HUES64 (cell line): ENCODE measurements around the gene ZBTB14.

Source experiments
- H3K27ac ChIP-seq: 2 replicates; pipeline ENCODE4 v1.7.0; 2013; ENCODE audit warnings: low read depth, low read length, inconsistent platforms
- H3K27me3 ChIP-seq: 2 replicates; pipeline ENCODE4 v1.6.1; 2013; ENCODE audit warnings: mild to moderate bottlenecking, low read length; ENCODE audit not compliant: insufficient read depth
- H3K36me3 ChIP-seq: 2 replicates; pipeline ENCODE4 v1.6.1; 2013; ENCODE audit warnings: mild to moderate bottlenecking, low read length; ENCODE audit not compliant: insufficient read depth
- H3K4me1 ChIP-seq: 2 replicates; pipeline ENCODE4 v1.6.1; 2013; ENCODE audit warnings: mild to moderate bottlenecking, low read length, moderate library complexity; ENCODE audit not compliant: insufficient read depth
- H3K4me3 ChIP-seq: 2 replicates; pipeline ENCODE4 v1.5.1; 2013; ENCODE audit warnings: mild to moderate bottlenecking, low read length, moderate library complexity
- H3K9ac ChIP-seq: 2 replicates; pipeline ENCODE4 v1.6.1; 2013; ENCODE audit warnings: mild to moderate bottlenecking, low read depth, low read length
- H3K9me3 ChIP-seq: 2 replicates; pipeline ENCODE4 v1.6.1; 2013; ENCODE audit warnings: low read depth, low read length; ENCODE audit not compliant: insufficient read depth
- WGBS: fragments of 150-250, 120-280 bp; methylation state at CpG from one replicate; pipeline ENCODE4 v1.1.7; 2013; ENCODE audit warnings: missing lambda C conversion rate; 5-methylcytosine and 5-hydroxymethylcytosine counted together

The ZBTB14 gene

DNA sequence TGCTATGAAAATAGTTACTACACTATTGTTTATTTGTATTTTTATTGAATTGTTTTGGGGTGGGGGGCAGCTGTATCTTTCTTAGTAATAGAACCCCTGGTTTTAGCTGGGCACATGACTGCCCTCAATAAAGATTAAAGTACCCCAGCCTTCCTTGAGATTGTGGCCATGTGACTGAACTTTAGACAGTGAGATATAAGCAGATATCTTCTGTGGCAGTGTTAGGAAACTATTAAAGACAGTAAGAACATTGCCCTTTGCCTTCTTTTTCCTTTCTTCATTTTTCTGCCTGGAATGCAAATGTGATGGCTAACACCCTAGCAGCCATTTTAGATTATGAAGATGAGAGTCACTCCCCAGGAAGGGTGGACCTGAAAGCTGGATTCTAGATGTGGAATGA, 50.6 kb downstream of the ZBTB14 start:
- no peaks in the 10 kb centered on the region for H3K4me1 ChIP-seq
- no peak overlapping the region for H3K27ac ChIP-seq
- H3K36me3 ChIP-seq, result peaks cover 28% of the 10 kb centered on the region
- H3K9ac ChIP-seq, result no peak overlapping the region
- H3K4me3 ChIP-seq, result no peak overlapping the region
- H3K27me3 ChIP-seq, result no peaks in the 10 kb centered on the region
- no peaks in the 10 kb centered on the region for H3K9me3 ChIP-seq

DNA sequence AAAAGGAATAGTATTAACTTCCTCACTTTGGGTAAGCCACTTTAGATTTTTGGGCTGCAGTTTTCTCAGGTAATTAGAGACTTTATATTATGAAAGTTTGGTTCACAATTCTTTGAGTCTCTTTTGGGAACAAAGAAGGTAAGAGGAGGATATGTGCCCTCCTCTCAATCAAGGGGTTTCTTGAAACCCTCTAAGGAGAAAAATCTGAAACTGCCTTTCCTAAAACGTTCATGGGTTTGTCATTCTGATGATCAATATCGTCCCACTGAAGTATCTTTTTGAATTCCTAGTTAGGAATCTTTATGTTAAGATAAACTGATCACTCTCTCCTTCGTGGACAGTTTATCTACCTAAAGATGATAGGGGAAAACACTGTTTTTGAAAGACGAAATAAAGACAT, 56.1 kb downstream of the ZBTB14 start:
- Histone ChIP-seq H3K27ac (no peak overlapping the region), H3K9me3 (no peaks in the 10 kb centered on the region), H3K4me3 (peak overlapping the region; percentile 95), H3K4me1 (peaks cover 18% of the 10 kb centered on the region), H3K27me3 (peaks cover 22% of the 10 kb centered on the region; the same call in 1 of the 2 replicates), H3K9ac (no peak overlapping the region), H3K36me3 (peaks cover 28% of the 10 kb centered on the region)
- WGBS, result 89% methylated on average over 4 of the region's 4 CpGs
